Parathyroid adenoma (tissue), 2 donors: Measurements from ENCODE around the gene SPRR4.

Experiments used
- H2AFZ ChIP-seq: fragments of 300-600 bp; sonication (generic); one replicate; pipeline ENCODE4 v1.7.0; 2017; ENCODE audit warnings: antibody characterized with exemption, mild to moderate bottlenecking
- H3K27ac ChIP-seq: fragments of 300-600 bp; sonication (generic); one replicate; pipeline ENCODE4 v1.7.0; 2017
- H3K27me3 ChIP-seq: fragments of 300-600 bp; sonication (generic); one replicate; pipeline ENCODE4 v1.7.0; 2017; ENCODE audit warnings: low read length; ENCODE audit not compliant: control insufficient read depth, insufficient read depth
- H3K36me3 ChIP-seq: fragments of 300-600 bp; sonication (generic); one replicate; pipeline ENCODE4 v1.7.0; 2017; ENCODE audit warnings: low read length; ENCODE audit not compliant: control insufficient read depth, insufficient read depth
- H3K4me1 ChIP-seq: fragments of 300-600 bp; sonication (generic); one replicate; pipeline ENCODE4 v1.7.0; 2017; ENCODE audit warnings: control low read depth
- H3K4me2 ChIP-seq: fragments of 300-600 bp; sonication (generic); one replicate; pipeline ENCODE4 v1.7.0; 2017; ENCODE audit warnings: low read length
- H3K4me3 ChIP-seq: fragments of 300-600 bp; sonication (generic); one replicate; pipeline ENCODE4 v1.7.0; 2017; ENCODE audit warnings: low read depth, low read length
- H3K79me2 ChIP-seq: fragments of 300-600 bp; sonication (generic); one replicate; pipeline ENCODE4 v1.7.0; 2017; ENCODE audit warnings: control low read depth
- H3K9ac ChIP-seq: fragments of 300-600 bp; sonication (generic); one replicate; pipeline ENCODE4 v1.7.0; 2017; ENCODE audit warnings: mild to moderate bottlenecking
- H3K9me3 ChIP-seq: fragments of 300-600 bp; sonication (generic); one replicate; pipeline ENCODE4 v1.7.0; 2017; ENCODE audit warnings: low read length; ENCODE audit not compliant: control insufficient read depth
- CTCF ChIP-seq: fragments of 300-600 bp; sonication (generic); IDR thresholded peaks from one replicate; pipeline ENCODE4 v1.7.0; 2017; ENCODE audit warnings: antibody characterized with exemption, mild to moderate bottlenecking
- donor health status: primary hyperparathyroidism.

The SPRR4 gene

GRCh38 chr1:152970495-152970894, at the start of gene SPRR4:
Gene SPRR4, plus strand, starts transcription at chr1:152970648. Its CDS starts 1,243 bp downstream, at chr1:152971891.
- H3K4me1 ChIP-seq, result no peaks in the 10 kb centered on the region
- H3K27me3 ChIP-seq, result no peaks in the 10 kb centered on the region

GRCh38 chr1:152924191-152924590, 46.3 kb upstream of the SPRR4 start:
- no peak overlapping the region for H2AFZ ChIP-seq
- TF ChIP-seq CTCF, result no peak
- no peaks in the 10 kb centered on the region for H3K27me3 ChIP-seq

More at GRCh38 chr1:152970495-152970894, at the start of gene SPRR4:
- H2AFZ ChIP-seq, result no peak within 1 kb of the TSS
- no peak within 1 kb of the TSS for H3K27ac ChIP-seq
- no peaks in the 10 kb centered on the region for H3K9me3 ChIP-seq
- no peak within 1 kb of the TSS for H3K9ac ChIP-seq
- no peak within 1 kb of the TSS for H3K4me3 ChIP-seq
- no peak within 1 kb of the TSS for H3K4me2 ChIP-seq
- no peak for TF ChIP-seq CTCF
- no peaks in the 10 kb centered on the region for H3K36me3 ChIP-seq
- no peaks in the 10 kb centered on the region for H3K79me2 ChIP-seq

GRCh38 chr1:152926091-152926490, 44.4 kb upstream of the SPRR4 start:
- Histone ChIP-seq H3K9ac (no peak overlapping the region), H3K4me1 (no peaks in the 10 kb centered on the region), H3K79me2 (no peaks in the 10 kb centered on the region), H3K4me3 (no peak overlapping the region), H3K27ac (no peak overlapping the region), H3K36me3 (no peaks in the 10 kb centered on the region), H3K27me3 (no peaks in the 10 kb centered on the region), H2AFZ (no peak overlapping the region), H3K9me3 (no peaks in the 10 kb centered on the region), H3K4me2 (no peak overlapping the region)
- TF ChIP-seq CTCF, result no peak

More at GRCh38 chr1:152924191-152924590, 46.3 kb upstream of the SPRR4 start:
- Histone ChIP-seq H3K27ac (no peak overlapping the region), H3K4me1 (no peaks in the 10 kb centered on the region), H3K4me3 (no peak overlapping the region), H3K9ac (no peak overlapping the region), H3K9me3 (no peaks in the 10 kb centered on the region), H3K36me3 (no peaks in the 10 kb centered on the region), H3K4me2 (no peak overlapping the region), H3K79me2 (no peaks in the 10 kb centered on the region)

GRCh38 chr1:152928671-152929070, 41.8 kb upstream of the SPRR4 start:
- no peak overlapping the region for H2AFZ ChIP-seq
- no peaks in the 10 kb centered on the region for H3K79me2 ChIP-seq
- H3K4me3 ChIP-seq, result no peak overlapping the region
- no peaks in the 10 kb centered on the region for H3K36me3 ChIP-seq
- no peaks in the 10 kb centered on the region for H3K9me3 ChIP-seq
- no peak overlapping the region for H3K4me2 ChIP-seq
- no peak for TF ChIP-seq CTCF
- no peak overlapping the region for H3K9ac ChIP-seq
- H3K27ac ChIP-seq, result no peak overlapping the region
- H3K27me3 ChIP-seq, result no peaks in the 10 kb centered on the region
- no peaks in the 10 kb centered on the region for H3K4me1 ChIP-seq

GRCh38 chr1:152932170-152932811, 38.2 kb upstream of the SPRR4 start:
- H2AFZ ChIP-seq, result no peak overlapping the region
- H3K9ac ChIP-seq, result no peak overlapping the region
- no peak overlapping the region for H3K4me2 ChIP-seq
- no peaks in the 10 kb centered on the region for H3K79me2 ChIP-seq
- TF ChIP-seq CTCF, result no peak
- H3K36me3 ChIP-seq, result no peaks in the 10 kb centered on the region
- no peak overlapping the region for H3K27ac ChIP-seq
- no peaks in the 10 kb centered on the region for H3K9me3 ChIP-seq
- H3K27me3 ChIP-seq, result no peaks in the 10 kb centered on the region
- H3K4me3 ChIP-seq, result no peak overlapping the region
- H3K4me1 ChIP-seq, result no peaks in the 10 kb centered on the region
